Loucy (cell line): ENCODE results near the gene USP16.

ENCODE experiments used
- CTCF ChIP-seq: fragments of 200-600 bp; sonication (generic); conservative IDR thresholded peaks from 2 replicates; pipeline ENCODE4 v1.5.1; 2014; ENCODE audit warnings: mild to moderate bottlenecking, antibody characterized with exemption, low read length
- EZH2phosphoT487 ChIP-seq: fragments of 200-600 bp; IDR thresholded peaks from 2 replicates; pipeline ENCODE4 v1.6.1; 2018; ENCODE audit warnings: antibody characterized with exemption, mild to moderate bottlenecking, moderate library complexity, borderline replicate concordance

- TF ChIP-seq CTCF = no peak
- TF ChIP-seq EZH2phosphoT487 = no peak
Observed at GRCh38 chr21:29022166-29022565, 2.3 kb upstream of the USP16 start.
